Lung (tissue), 12 donors: ENCODE results near the gene DOCK10. TPM values are rescaled to one million over a fixed set of nuclear protein-coding genes. Genes with fewer than 3 reads are reported as not detected.

Experiments used
- ATAC-seq: fragments of 200-7000 bp; cut with Tn5 transposase; one replicate; pipeline ENCODE4 v1.9.1; 2020; ENCODE audit warnings: moderate number of reproducible peaks; ENCODE audit not compliant: insufficient read depth, low FRiP score
- DNase-seq, 3 donors: peaks; one replicate each; pipeline ENCODE4 v3.0.0-alpha.2; 2013 to 2017
- H3K27ac ChIP-seq, 2 donors: one replicate each; pipeline ENCODE4 v1.5.1; 2013; ENCODE audit warnings: mild to moderate bottlenecking in 2 of 2, moderate library complexity in 2 of 2, control low read depth in 1 of 2, inconsistent platforms in 1 of 2, low read depth in 1 of 2, low read length in 1 of 2
- H3K27me3 ChIP-seq, 3 donors: one replicate each; pipeline ENCODE4 v1.5.1; 2013; ENCODE audit warnings: low read length in 2 of 3; ENCODE audit not compliant: control insufficient read depth in 3 of 3, insufficient read depth in 3 of 3
- H3K36me3 ChIP-seq, 4 donors: one replicate each; pipeline ENCODE4 v1.5.1; 2013; ENCODE audit warnings: low read length in 4 of 4, mild to moderate bottlenecking in 1 of 4, moderate library complexity in 1 of 4; ENCODE audit not compliant: control insufficient read depth in 4 of 4, insufficient read depth in 4 of 4
- H3K4me1 ChIP-seq, 5 donors: one replicate each; pipeline ENCODE4 v1.5.1; 2013; ENCODE audit warnings: low read length in 5 of 5, mild to moderate bottlenecking in 2 of 5, moderate library complexity in 1 of 5; ENCODE audit not compliant: control insufficient read depth in 5 of 5, insufficient read depth in 5 of 5
- H3K4me3 ChIP-seq: one replicate; pipeline ENCODE4 v1.5.1; 2013; ENCODE audit warnings: mild to moderate bottlenecking, control low read depth, moderate library complexity
- H3K9ac ChIP-seq, 2 donors: one replicate each; pipeline ENCODE4 v1.5.1; 2013; ENCODE audit warnings: low read length in 2 of 2, control low read depth in 1 of 2; ENCODE audit not compliant: insufficient read depth in 1 of 2
- H3K9me3 ChIP-seq, 4 donors: one replicate each; pipeline ENCODE4 v1.5.1; 2013; ENCODE audit warnings: low read length in 3 of 4, mild to moderate bottlenecking in 1 of 4, moderate library complexity in 1 of 4; ENCODE audit not compliant: control insufficient read depth in 4 of 4, insufficient read depth in 3 of 4
- CTCF ChIP-seq: IDR thresholded peaks from 2 replicates; pipeline ENCODE4 v1.5.1; 2012; ENCODE audit warnings: mild to moderate bottlenecking; ENCODE audit errors: control extremely low read depth, extremely low read depth
- WGBS, 2 donors: extraction: QIAGEN DNeasy Blood & Tissue Kit; methylation state at CpG; one replicate each; pipeline ENCODE4 v1.1.7; 2013; 5-methylcytosine and 5-hydroxymethylcytosine counted together
- polyA plus RNA-seq, 2 donors: library from polyadenylated mRNA; stranded (reverse); fragments of 200-250 nt; gene quantifications; one replicate each; pipeline ENCODE4 v1.2.1, GENCODE V29; 2013
- total RNA-seq, 2 donors: library from RNA; depleted of rRNA in 1 of 2; stranded (reverse); fragments of >200 nt in 1 of 2; gene quantifications; one replicate each; pipeline ENCODE4 v1.2.1, GENCODE V29; 2014 to 2021
- donor health status: control.
- donor health status: control.
- donor health status: Bipolar disorder and iron deficiency.
- donor health status: healthy.
- donor health status: DM: yes; HTN: yes; CAD: no.

The DOCK10 gene
- total and polyA plus RNA-seq, 4 donors = 3.1 to 39.8 (median 18.0) TPM

GRCh38 chr2:224999754-225000153, 42.5 kb downstream of the DOCK10 start:
- no peak for TF ChIP-seq CTCF
- DNase-seq (peak; percentile 72 to 98 (median 96)), ATAC-seq (no peak)
- H3K27ac ChIP-seq = no peak overlapping the region
- H3K36me3 ChIP-seq = no peaks in the 10 kb centered on the region
- no peaks in the 10 kb centered on the region for H3K9me3 ChIP-seq
- no peak overlapping the region for H3K4me3 ChIP-seq
- 81 to 84% methylated on average over 3 of the region's 3 CpGs for WGBS, 2 donors
- H3K9ac ChIP-seq = peak overlapping the region in 1 of 2 donors; percentile 16
- H3K4me1 ChIP-seq = peaks cover 0 to 61% (median 21%) of the 10 kb centered on the region in 5 donors
- H3K27me3 ChIP-seq = no peaks in the 10 kb centered on the region

GRCh38 chr2:224999321-224999720, 42.9 kb downstream of the DOCK10 start:
- Histone ChIP-seq H3K27ac (no peak overlapping the region), H3K36me3 (no peaks in the 10 kb centered on the region), H3K9ac (no peak overlapping the region), H3K9me3 (no peaks in the 10 kb centered on the region), H3K4me3 (no peak overlapping the region), H3K27me3 (no peaks in the 10 kb centered on the region), H3K4me1 (peaks cover 0 to 65% (median 23%) of the 10 kb centered on the region in 5 donors)
- no peak for TF ChIP-seq CTCF
- WGBS, 2 donors = 46 to 54% methylated on average over 1 of the region's 1 CpG
- ATAC-seq (no peak), DNase-seq (peak in 2 of 3 donors; percentile 34 to 87)

- Histone ChIP-seq H3K4me1 (peaks cover 0 to 80% (median 30%) of the 10 kb centered on the region in 5 donors), H3K27me3 (no peaks in the 10 kb centered on the region), H3K36me3 (no peaks in the 10 kb centered on the region), H3K27ac (no peak overlapping the region), H3K9ac (peak overlapping the region in 1 of 2 donors; percentile 57), H3K9me3 (no peaks in the 10 kb centered on the region), H3K4me3 (no peak overlapping the region)
- WGBS, 2 donors = 75 to 86% methylated on average over 8 of the region's 8 CpGs
- ATAC-seq = no peak
- TF ChIP-seq CTCF = no peak
- peak; percentile 87 to 94 (median 91) for DNase-seq
These were observed 44.5 kb downstream of the DOCK10 start for GRCh38 chr2:224997802-224998201.

GRCh38 chr2:224995419-224995818, 46.8 kb downstream of the DOCK10 start:
- WGBS, 2 donors = 88% methylated on average over 3 of the region's 3 CpGs
- no peak for ATAC-seq
- H3K9ac ChIP-seq = no peak overlapping the region
- no peaks in the 10 kb centered on the region for H3K36me3 ChIP-seq
- H3K4me3 ChIP-seq = no peak overlapping the region
- H3K4me1 ChIP-seq = peaks cover 0 to 76% (median 28%) of the 10 kb centered on the region in 5 donors
- TF ChIP-seq CTCF = no peak
- no peaks in the 10 kb centered on the region for H3K9me3 ChIP-seq
- H3K27ac ChIP-seq = no peak overlapping the region
- no peak for DNase-seq
- no peaks in the 10 kb centered on the region for H3K27me3 ChIP-seq
